DOHH2 (cell line): ENCODE results near the gene FIZ1.

ENCODE experiments used
- EZH2phosphoT487 ChIP-seq: fragments of 200-600 bp; sonication (generic); IDR thresholded peaks from 2 replicates; pipeline ENCODE4 v1.6.1; 2017; ENCODE audit warnings: borderline replicate concordance, mild to moderate bottlenecking, antibody characterized with exemption, low read length, moderate library complexity, mixed read lengths
- TF ChIP-seq, protein P1 (sequence below): fragments of 200-600 bp; sonication (generic); IDR thresholded peaks from one replicate; pipeline ENCODE4 v1.5.1; 2014; ENCODE audit warnings: antibody characterized with exemption, mild to moderate bottlenecking, low read depth, low read length; ENCODE audit not compliant: poor library complexity, severe bottlenecking

DNA sequence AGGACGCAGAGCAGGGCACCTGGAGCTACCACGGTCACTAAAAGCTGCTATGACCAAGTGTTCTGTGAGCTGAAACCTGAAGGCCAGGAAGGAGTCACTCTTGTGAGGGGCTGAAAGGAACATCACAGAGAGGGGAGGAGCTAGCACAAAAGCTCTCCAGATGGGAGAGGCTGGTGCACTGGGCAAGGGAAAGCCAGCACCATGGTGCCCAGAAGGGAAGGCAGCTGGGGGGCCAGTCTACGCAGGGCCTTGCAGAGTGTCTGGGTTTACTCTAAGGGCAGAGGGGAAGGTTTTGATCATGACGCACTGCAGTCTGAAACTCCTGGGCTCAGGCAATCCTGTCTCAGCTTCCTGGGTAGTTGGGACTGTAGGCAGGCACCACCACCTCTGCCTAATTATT lies 37.4 kb upstream of the FIZ1 start:
- TF ChIP-seq, protein P1, sequence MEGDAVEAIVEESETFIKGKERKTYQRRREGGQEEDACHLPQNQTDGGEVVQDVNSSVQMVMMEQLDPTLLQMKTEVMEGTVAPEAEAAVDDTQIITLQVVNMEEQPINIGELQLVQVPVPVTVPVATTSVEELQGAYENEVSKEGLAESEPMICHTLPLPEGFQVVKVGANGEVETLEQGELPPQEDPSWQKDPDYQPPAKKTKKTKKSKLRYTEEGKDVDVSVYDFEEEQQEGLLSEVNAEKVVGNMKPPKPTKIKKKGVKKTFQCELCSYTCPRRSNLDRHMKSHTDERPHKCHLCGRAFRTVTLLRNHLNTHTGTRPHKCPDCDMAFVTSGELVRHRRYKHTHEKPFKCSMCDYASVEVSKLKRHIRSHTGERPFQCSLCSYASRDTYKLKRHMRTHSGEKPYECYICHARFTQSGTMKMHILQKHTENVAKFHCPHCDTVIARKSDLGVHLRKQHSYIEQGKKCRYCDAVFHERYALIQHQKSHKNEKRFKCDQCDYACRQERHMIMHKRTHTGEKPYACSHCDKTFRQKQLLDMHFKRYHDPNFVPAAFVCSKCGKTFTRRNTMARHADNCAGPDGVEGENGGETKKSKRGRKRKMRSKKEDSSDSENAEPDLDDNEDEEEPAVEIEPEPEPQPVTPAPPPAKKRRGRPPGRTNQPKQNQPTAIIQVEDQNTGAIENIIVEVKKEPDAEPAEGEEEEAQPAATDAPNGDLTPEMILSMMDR = no peak
- TF ChIP-seq EZH2phosphoT487 = no peak
